LNCAP (cell line): Measurements from ENCODE around the gene CDCP1.

ENCODE experiments used
- CTCF ChIP-seq: fragments of 450-650 bp; IDR thresholded peaks from 2 replicates; pipeline ENCODE4 v1.5.1; 2017; ENCODE audit warnings: mild to moderate bottlenecking

The CDCP1 gene

GRCh38 chr3:45123030-45123429, 23.1 kb downstream of the CDCP1 start:
- TF ChIP-seq CTCF, result no peak

- TF ChIP-seq CTCF, result no peak
Observed at GRCh38 chr3:45120359-45121158, 25.6 kb downstream of the CDCP1 start.

- no peak for TF ChIP-seq CTCF
Observed at GRCh38 chr3:45119824-45120358, 26.3 kb downstream of the CDCP1 start.

GRCh38 chr3:45119376-45119775, 26.8 kb downstream of the CDCP1 start:
- no peak for TF ChIP-seq CTCF

GRCh38 chr3:45118615-45119071, 27.5 kb downstream of the CDCP1 start:
- no peak for TF ChIP-seq CTCF

- no peak for TF ChIP-seq CTCF
Observed at GRCh38 chr3:45116350-45116749, 29.8 kb downstream of the CDCP1 start.

- TF ChIP-seq CTCF, result no peak
Observed at GRCh38 chr3:45113625-45114050, 32.5 kb downstream of the CDCP1 start.
